NCI-H1048 (cell line): Measurements from ENCODE around the gene TP53.

Experiments used
- DNase-seq: peaks from one replicate; lab custom pipeline; 2025; lab: John Stamatoyannopoulos, UW

Gene TP53

GRCh38 chr17:7687072-7687907 is at the start of gene TP53:
Gene TP53 (minus strand): TSS chr17:7687490. CDS start chr17:7676594, 10,896 bp downstream.
- DNase-seq: peak; percentile 79

GRCh38 chr17:7732981-7733539 is 45.8 kb upstream of the TP53 start:
- no peak for DNase-seq

- no peak for DNase-seq
Measured at GRCh38 chr17:7729816-7730215, 42.5 kb upstream of the TP53 start.

GRCh38 chr17:7727886-7728285 is 40.6 kb upstream of the TP53 start:
- no peak for DNase-seq

GRCh38 chr17:7721612-7722011 is 34.3 kb upstream of the TP53 start:
- no peak for DNase-seq

- no peak for DNase-seq
Measured at GRCh38 chr17:7720125-7720524, 32.8 kb upstream of the TP53 start.

- no peak for DNase-seq
Measured at GRCh38 chr17:7719661-7720060, 32.4 kb upstream of the TP53 start.

GRCh38 chr17:7717756-7718350 is 30.6 kb upstream of the TP53 start:
- no peak for DNase-seq

- peak; percentile 83 for DNase-seq
Measured at GRCh38 chr17:7716901-7717755, 29.8 kb upstream of the TP53 start, which contains the start of gene DNAH2. Gene DNAH2 (plus strand): TSS chr17:7717744. CDS start chr17:7719735, 1,991 bp downstream.

GRCh38 chr17:7715936-7716886 is 28.9 kb upstream of the TP53 start:
- no peak for DNase-seq

GRCh38 chr17:7714721-7715594 is 27.7 kb upstream of the TP53 start:
- no peak for DNase-seq

- DNase-seq: no peak
Measured at GRCh38 chr17:7713782-7714181, 26.5 kb upstream of the TP53 start.

- no peak for DNase-seq
Measured at GRCh38 chr17:7712111-7712771, 25.0 kb upstream of the TP53 start.

GRCh38 chr17:7711051-7711755 is 23.9 kb upstream of the TP53 start:
- no peak for DNase-seq

GRCh38 chr17:7710301-7710700 is 23.0 kb upstream of the TP53 start:
- no peak for DNase-seq

- DNase-seq: no peak
Measured at GRCh38 chr17:7709031-7709430, 21.7 kb upstream of the TP53 start.

GRCh38 chr17:7707858-7708750 is 20.8 kb upstream of the TP53 start:
- no peak for DNase-seq

- DNase-seq: no peak
Measured at GRCh38 chr17:7707446-7707845, 20.2 kb upstream of the TP53 start.
